NCI-H748 (cell line): ENCODE results near the gene KCNMB1.
A peak's percentile ranks its signal among the peaks of the same experiment; 100 is the strongest.

ENCODE experiments used
- DNase-seq: peaks from one replicate; lab custom pipeline; 2025; ENCODE audit not compliant: unreplicated experiment; lab: John Stamatoyannopoulos, UW

The KCNMB1 gene

DNA sequence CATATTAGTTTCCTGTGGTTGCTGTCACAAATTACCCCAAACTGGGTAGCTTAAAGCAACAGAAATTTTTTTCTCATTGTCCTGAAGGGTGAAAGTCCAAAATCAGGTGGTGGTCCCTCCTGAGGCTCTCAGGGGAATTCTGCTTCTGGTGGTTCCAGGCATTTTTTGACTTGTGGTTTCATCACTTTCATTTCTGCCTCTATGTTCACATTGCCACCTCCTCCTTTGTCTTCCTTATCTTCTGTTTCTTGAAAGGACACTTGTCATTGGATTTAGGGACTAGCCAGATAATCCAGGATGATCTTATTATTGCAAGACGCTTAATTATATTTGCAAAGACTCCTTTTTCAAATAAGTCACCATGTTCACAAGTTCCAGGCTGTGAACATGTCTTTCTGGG lies 43.2 kb downstream of the KCNMB1 start:
- DNase-seq, result no peak

DNA sequence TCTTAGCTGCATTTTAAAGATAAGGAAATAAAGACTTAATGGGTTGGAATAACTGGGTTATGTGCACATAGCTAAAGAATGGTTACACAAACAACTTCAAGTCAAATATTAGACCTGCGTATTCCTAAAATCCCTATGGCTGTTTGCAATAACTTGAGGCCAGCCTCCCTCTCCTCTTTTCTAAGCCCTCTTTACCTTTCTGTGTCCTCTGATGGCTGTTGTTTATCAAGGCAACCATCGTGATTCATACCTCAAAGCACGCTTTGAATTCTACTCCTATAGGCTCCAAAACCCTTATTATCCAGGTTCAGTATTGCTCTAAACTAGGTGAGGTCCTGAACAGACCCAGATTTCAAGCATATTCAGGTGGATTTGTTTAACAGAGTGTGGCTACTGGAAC lies 46.0 kb downstream of the KCNMB1 start:
- DNase-seq, result no peak

DNA sequence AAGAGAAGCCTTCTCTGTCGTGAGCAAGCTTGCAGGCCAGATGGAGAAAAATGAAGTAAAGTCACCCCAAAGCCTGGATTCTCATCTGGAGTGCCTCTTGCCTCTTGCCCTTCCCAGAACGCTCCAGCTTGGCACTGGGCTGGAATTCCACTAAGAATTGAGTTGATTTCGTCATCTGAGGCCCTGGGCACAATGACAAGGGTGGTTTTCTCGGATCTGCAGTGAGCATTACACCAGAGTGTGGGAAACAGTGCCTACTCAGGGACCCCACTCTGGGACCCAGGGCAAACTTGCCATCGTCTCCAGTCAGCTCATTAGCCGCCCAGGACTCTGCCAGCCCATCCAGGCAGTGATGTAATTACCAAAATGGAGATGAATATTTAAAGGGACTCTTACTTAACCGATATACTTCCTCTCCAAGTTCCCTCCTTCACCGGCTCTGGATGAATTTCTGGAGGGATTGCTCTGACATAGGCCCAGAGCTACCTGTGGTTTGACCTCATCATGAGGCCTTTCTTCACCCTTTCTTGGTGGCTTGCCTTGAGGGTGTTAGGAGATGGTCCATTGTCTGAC lies 46.9 kb downstream of the KCNMB1 start:
- DNase-seq, result no peak

- DNase-seq, result peak; percentile 35
Observed at GRCh38 chr5:170341545-170341944, 47.6 kb downstream of the KCNMB1 start.

GRCh38 chr5:170339780-170340167 lies 49.4 kb downstream of the KCNMB1 start:
- no peak for DNase-seq

DNA sequence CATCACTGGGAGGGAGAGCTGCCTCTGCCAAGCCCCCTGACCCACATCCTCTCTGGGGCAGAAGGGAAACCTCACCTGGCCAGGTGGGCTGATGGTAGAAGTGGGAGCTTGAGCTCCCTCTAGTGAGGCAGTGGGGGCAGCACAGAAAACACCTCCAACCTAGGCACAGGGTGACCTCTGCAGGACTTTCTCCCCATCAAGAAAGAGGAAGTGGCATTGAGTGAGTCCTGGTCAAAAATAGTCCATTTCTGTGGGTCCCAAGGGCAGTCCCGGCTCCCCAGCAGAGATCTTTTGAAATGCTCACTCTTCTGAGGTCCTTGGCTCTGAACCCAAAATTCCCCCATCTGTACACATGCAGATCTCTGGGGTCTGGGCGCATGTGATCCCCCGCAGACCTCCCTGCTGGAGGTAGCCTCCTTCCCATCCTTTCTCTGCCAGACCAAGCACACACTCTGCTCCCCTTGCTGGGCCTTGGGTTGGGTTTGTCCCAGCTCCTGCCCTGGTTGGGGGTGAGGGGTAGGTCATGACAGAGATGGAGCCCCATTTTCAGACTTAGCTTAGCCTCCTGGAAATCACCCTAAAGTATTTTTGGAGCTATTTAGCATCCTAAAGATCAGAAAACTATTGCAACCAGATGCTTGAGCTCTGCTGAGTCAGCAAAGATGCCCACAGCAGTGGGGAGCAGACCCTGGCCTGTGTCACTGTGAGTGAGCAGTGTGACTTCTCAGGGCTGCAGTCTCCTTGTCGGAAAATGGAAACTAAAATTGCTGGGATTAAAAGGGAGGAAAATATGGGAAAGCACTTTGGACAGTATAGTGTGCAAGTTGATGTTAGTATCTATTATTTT lies 50.0 kb downstream of the KCNMB1 start:
- DNase-seq, result peak; percentile 76

DNA sequence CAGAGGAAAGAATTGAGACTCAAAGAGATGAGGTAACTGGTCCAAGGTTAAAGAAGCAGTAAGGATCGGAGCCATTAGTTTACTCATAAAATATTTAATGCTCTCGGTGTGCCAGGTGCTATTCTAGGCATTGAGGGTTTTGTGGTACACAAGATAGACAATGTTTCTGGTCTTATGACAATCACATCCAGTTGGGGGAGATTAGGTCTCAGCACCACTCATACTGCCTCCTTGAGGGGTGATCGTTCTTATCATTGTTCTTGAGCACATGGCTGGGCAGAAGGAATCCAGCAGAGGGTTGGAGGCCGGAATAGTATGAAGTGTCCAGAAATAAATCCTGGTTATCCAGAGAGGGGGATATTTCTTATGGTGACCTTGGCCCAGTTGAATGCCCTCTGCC lies 50.9 kb downstream of the KCNMB1 start:
- DNase-seq, result no peak

- peak; percentile 44 for DNase-seq
Observed at GRCh38 chr5:170337045-170337733, 52.0 kb downstream of the KCNMB1 start.

DNA sequence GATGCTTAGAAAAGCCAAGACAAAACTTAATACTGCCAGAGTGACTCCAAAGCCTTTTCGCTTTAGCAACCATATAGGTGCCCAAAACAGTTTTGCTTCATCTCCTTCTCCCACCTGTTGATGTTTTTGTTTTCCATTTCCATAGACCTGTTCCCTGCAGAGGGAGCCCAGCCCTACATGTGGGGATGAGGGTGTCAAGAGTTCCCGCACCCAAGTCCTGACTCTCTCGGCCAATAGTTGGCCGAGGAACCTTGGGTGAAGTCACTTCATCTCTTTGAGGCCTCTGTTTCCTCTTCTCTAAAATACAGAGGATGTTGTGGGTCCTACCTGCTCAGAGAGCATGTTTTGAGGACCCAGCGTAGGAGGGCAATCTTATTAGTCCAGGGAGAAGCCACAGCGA lies 53.1 kb downstream of the KCNMB1 start:
- DNase-seq, result no peak

DNA sequence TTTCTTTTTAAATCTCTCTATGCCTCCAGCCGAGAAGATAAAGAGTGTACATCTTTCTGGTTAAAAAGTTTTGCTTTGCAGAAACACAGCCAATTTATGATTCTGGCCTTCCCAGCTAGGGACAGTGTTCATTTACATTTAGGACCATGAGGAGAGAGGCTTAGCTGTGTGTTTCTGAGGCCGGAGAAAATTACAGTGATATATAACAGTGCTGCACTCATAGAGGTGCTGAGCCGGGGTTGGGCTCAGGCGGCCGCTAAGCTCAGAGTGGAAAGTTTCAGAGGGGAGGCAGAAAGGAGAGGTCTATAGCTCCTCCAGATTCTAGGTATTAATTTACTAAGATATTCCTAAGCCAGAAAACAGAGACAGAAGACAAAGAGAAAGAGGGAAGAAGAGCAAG lies 54.5 kb downstream of the KCNMB1 start:
- DNase-seq, result no peak

DNA sequence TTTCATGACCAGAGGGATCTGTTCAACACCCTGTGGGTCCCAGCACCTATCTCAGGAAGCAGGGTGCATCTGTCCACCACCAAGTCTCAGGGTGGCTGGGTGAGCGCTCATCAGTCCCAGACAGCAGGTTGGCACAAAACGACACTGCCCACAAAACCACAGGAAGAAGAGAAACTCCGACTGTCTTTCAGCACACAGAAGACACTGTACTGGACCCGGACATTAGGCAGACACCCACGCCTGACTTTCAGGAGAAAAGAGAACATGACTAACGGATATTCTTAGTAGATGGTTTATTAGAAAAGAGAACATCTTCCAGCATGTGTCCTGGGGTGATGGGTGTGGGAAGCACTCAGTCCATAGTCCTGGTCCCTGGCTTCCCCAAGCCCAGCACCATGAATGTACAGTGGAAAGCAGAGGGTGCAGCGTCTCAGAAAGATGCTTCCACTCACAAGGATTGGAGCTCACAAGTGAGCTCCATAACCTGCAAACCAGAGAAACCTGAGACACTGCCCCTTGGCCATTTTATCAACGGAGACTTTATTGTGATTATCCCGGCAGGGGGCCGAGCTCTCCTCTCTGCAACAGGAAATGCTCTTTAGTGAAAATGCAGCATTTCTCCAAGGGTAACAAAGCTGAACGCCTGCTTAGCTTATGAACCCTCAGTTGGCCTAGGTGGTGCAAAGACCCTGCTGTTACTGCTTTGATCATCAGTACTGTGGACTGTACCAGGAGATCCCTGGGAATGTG lies 55.8 kb downstream of the KCNMB1 start:
- DNase-seq, result peak; percentile 91

DNA sequence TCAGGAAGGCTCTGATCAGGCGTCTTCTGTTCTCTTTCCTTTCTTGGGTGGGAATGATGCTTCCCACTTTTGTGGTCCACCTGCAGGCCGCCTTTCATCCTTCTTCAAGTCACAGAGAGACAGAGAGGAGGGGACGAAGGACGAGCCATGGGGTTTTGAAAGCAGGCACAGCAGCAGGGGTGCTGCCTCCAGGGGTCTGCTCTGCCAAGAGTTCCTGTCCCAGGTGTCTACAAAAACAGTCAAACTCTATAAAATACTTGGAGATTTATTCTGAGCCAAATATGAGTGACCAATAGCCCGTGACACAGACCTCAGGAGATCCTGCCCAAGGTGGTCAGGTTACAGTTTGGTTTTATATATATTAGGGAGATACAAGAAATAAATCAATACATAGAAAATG lies 57.1 kb downstream of the KCNMB1 start:
- DNase-seq, result no peak

DNA sequence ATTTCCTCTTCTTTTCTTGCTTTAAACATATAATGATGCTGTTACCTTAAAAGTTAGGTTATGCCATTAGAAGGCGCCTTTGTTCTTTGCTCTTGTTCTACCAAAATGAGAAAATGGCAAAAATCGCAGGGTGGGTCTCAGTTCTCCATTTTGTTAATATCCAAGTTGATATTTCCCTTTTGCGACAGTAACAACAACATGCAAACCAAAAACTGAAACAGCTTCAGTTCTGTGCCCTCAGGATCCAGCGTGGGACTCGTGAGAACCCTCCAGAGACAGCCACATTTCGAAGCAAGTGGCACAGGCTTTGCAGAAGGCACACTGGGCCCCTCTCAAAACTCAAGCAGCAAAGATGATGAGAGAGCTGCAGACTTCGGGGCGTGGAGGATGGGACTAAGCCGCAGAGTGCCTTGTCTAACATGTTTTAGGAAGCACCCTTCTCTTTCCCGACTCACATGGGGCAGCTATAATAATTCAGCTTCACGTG lies 58.6 kb downstream of the KCNMB1 start:
- DNase-seq, result no peak

DNA sequence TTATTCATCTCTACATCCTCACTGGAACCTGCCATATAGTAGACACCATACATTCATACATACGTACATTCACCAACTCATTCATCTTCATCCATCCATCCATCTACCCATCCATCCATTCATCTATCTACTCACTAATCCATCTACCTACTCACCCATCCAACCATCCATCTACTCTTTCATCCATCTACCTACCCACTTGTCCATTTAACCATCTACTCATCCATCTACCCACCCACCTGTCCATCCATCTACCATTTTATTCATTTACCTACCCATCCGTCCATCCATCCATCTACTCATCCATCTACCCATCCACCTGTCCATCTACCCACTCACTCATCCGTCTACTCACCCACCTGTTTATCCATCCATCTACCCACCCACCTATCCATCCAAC lies 59.6 kb downstream of the KCNMB1 start:
- no peak for DNase-seq

DNA sequence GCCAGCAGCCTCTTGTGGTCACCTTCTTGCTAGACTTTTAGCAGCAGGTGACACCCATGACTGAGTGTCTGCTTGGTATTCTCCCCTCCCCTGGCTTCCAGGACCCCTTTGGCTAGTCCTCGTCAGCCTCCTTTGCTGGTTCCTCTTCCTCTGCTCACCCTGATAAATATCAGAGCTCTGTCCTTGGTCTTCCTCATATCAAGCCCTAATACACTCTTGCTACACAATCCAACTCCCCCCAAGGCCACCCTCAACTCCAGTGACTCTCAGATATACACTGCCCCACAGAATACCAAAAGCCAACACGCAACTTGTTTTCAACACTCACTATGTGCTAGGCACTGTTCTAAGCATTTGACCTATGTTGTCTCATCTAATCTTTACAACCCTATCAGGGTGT lies 61.3 kb downstream of the KCNMB1 start:
- no peak for DNase-seq

GRCh38 chr5:170327168-170327567 lies 62.0 kb downstream of the KCNMB1 start:
- DNase-seq, result no peak
